HEK293T (cell line): ENCODE data around the gene SLC7A14.

Experiments
- CTCF ChIA-PET: fragments of 350-600 bp; formaldehyde crosslinking; extraction: SDS; loops from one replicate; lab custom pipeline; 2021; ENCODE audit warnings: antibody characterized with exemption, inconsistent platforms; lab: Yijun Ruan, JAX
- POLR2A ChIA-PET: fragments of 350-600 bp; formaldehyde crosslinking; extraction: SDS; loops from one replicate; lab custom pipeline; 2020; ENCODE audit warnings: antibody characterized with exemption, inconsistent platforms; lab: Yijun Ruan, JAX
- DNase-seq: peaks from one replicate; pipeline ENCODE4 v3.0.0; 2012; ENCODE audit warnings: mixed read lengths; ENCODE audit errors: extremely low spot score
- ARNT ChIP-seq: fragments of 450-650 bp; IDR thresholded peaks from 2 replicates; pipeline ENCODE4 v1.6.1; 2017; ENCODE audit warnings: mild to moderate bottlenecking
- BHLHE40 ChIP-seq: fragments of 450-650 bp; IDR thresholded peaks from 2 replicates; pipeline ENCODE4 v1.6.1; 2016; ENCODE audit warnings: mild to moderate bottlenecking, moderate library complexity, borderline replicate concordance
- CTBP1 ChIP-seq: fragments of 450-650 bp; IDR thresholded peaks from 2 replicates; pipeline ENCODE4 v1.6.1; 2016; ENCODE audit warnings: borderline replicate concordance
- ELF4 ChIP-seq: fragments of 450-650 bp; IDR thresholded peaks from 2 replicates; pipeline ENCODE4 v1.6.1; 2017; ENCODE audit warnings: antibody characterized with exemption
- FOXA1 ChIP-seq: fragments of 450-650 bp; IDR thresholded peaks from 2 replicates; pipeline ENCODE4 v1.6.1; 2016; ENCODE audit warnings: mild to moderate bottlenecking
- FOXK2 ChIP-seq: fragments of 450-650 bp; IDR thresholded peaks from 2 replicates; pipeline ENCODE4 v1.6.1; 2016; ENCODE audit warnings: mild to moderate bottlenecking
- FOXM1 ChIP-seq: fragments of 450-650 bp; IDR thresholded peaks from 2 replicates; pipeline ENCODE4 v1.6.1; 2017; ENCODE audit warnings: mild to moderate bottlenecking, borderline replicate concordance
- HDGF ChIP-seq: fragments of 450-650 bp; IDR thresholded peaks from 2 replicates; pipeline ENCODE4 v1.6.1; 2017; ENCODE audit warnings: antibody characterized with exemption, borderline replicate concordance
- L3MBTL2 ChIP-seq: fragments of 450-650 bp; conservative IDR thresholded peaks from 2 replicates; pipeline ENCODE4 v1.6.1; 2016; ENCODE audit warnings: mild to moderate bottlenecking
- LEF1 ChIP-seq: fragments of 450-650 bp; IDR thresholded peaks from 2 replicates; pipeline ENCODE4 v1.6.1; 2017; ENCODE audit warnings: mild to moderate bottlenecking, borderline replicate concordance
- NFRKB ChIP-seq: fragments of 450-650 bp; IDR thresholded peaks from 2 replicates; pipeline ENCODE4 v1.6.1; 2016; ENCODE audit warnings: mild to moderate bottlenecking, moderate library complexity
- PKNOX1 ChIP-seq: fragments of 450-650 bp; IDR thresholded peaks from 2 replicates; pipeline ENCODE4 v1.6.1; 2016
- SP1 ChIP-seq: fragments of 450-650 bp; IDR thresholded peaks from 2 replicates; pipeline ENCODE4 v1.6.1; 2017
- SUZ12 ChIP-seq: fragments of 450-650 bp; IDR thresholded peaks from 2 replicates; pipeline ENCODE4 v1.6.1; 2016; ENCODE audit warnings: mild to moderate bottlenecking
- TARDBP ChIP-seq: fragments of 450-650 bp; IDR thresholded peaks from 2 replicates; pipeline ENCODE4 v1.6.1; 2016
- ZNF384 ChIP-seq: fragments of 450-650 bp; IDR thresholded peaks from 2 replicates; pipeline ENCODE4 v1.6.1; 2016

SLC7A14 gene

GRCh38 chr3:170585937-170586310 is at the start of gene SLC7A14:
SLC7A14 (minus strand) TSS chr3:170586075; CDS start chr3:170526936, 59,139 bp downstream.
- CTCF ChIA-PET: no interaction called here
- DNase-seq: no peak
- POLR2A ChIA-PET: no interaction called here
- TF ChIP-seq ELF4 (no peak), CTBP1 (no peak), BHLHE40 (no peak)

- POLR2A ChIA-PET: no interaction called here
- no peak for DNase-seq
- CTCF ChIA-PET: no interaction called here
- TF ChIP-seq ZNF384 (no peak), FOXK2 (no peak), BHLHE40 (no peak), CTBP1 (no peak), LEF1 (no peak), NFRKB (no peak), ARNT (no peak), FOXA1 (no peak), FOXM1 (no peak), SUZ12 (no peak), ELF4 (no peak), L3MBTL2 (no peak), TARDBP (no peak)
Measured at GRCh38 chr3:170635385-170635735, 49.5 kb upstream of the SLC7A14 start.

- ChIA-PET CTCF (no interaction called here), POLR2A (no interaction called here)
- TF ChIP-seq BHLHE40 (no peak), TARDBP (no peak), HDGF (no peak), L3MBTL2 (no peak)
- DNase-seq: no peak
Measured at GRCh38 chr3:170634663-170635384, 48.9 kb upstream of the SLC7A14 start.

- ChIA-PET POLR2A (no interaction called here), CTCF (no interaction called here)
- no peak for TF ChIP-seq FOXM1
- TF ChIP-seq ELF4: no peak
- TF ChIP-seq LEF1: no peak
- TF ChIP-seq FOXK2: no peak
- no peak for TF ChIP-seq L3MBTL2
- no peak for TF ChIP-seq BHLHE40
- TF ChIP-seq PKNOX1: no peak
- TF ChIP-seq ARNT: no peak
- TF ChIP-seq TARDBP: no peak
- TF ChIP-seq SP1: no peak
- TF ChIP-seq SUZ12: no peak
- no peak for TF ChIP-seq CTBP1
- TF ChIP-seq FOXA1: no peak
- TF ChIP-seq HDGF: no peak
- TF ChIP-seq ZNF384: no peak
- TF ChIP-seq NFRKB: no peak
- DNase-seq: no peak
Measured at GRCh38 chr3:170633573-170633972, 47.7 kb upstream of the SLC7A14 start.

GRCh38 chr3:170632780-170633179 is 46.9 kb upstream of the SLC7A14 start:
- no peak for DNase-seq
- CTCF ChIA-PET: no interaction called here
- POLR2A ChIA-PET: no interaction called here
- no peak for TF ChIP-seq LEF1
- no peak for TF ChIP-seq BHLHE40

- DNase-seq: no peak
- TF ChIP-seq BHLHE40 (no peak), CTBP1 (no peak), ELF4 (no peak), SP1 (no peak), SUZ12 (no peak), ARNT (no peak), PKNOX1 (no peak), ZNF384 (no peak), TARDBP (no peak), HDGF (no peak), FOXK2 (no peak), LEF1 (no peak), FOXM1 (no peak), FOXA1 (no peak), L3MBTL2 (no peak), NFRKB (no peak)
- CTCF ChIA-PET: no interaction called here
- POLR2A ChIA-PET: no interaction called here
Measured at GRCh38 chr3:170631755-170632488, 46.0 kb upstream of the SLC7A14 start.

- ChIA-PET CTCF (interaction anchor here (0.7 kb wide), 1 partner anchor 209 kb away, joined by 7 read pairs; no protein-coding TSS in a partner anchor), POLR2A (no interaction called here)
- no peak for DNase-seq
- TF ChIP-seq CTBP1: no peak
- no peak for TF ChIP-seq PKNOX1
- TF ChIP-seq TARDBP: no peak
- no peak for TF ChIP-seq SUZ12
Measured at GRCh38 chr3:170623524-170623923, 37.6 kb upstream of the SLC7A14 start.
